ENCODE results near the gene PTPRS. TPM values are rescaled to one million over a fixed set of nuclear protein-coding genes. Genes with fewer than 3 reads are reported as not detected.

The PTPRS gene
- total RNA-seq, 1 donor from 2014 or later, result 1,064 TPM

GRCh38 chr19:5349041-5349440, 8.4 kb upstream of the PTPRS start:
- H3K27me3 Mint-ChIP-seq (ENCODE audit: unreplicated experiment), result peaks cover 4% of the 10 kb centered on the region
- H3K4me1 Mint-ChIP-seq (ENCODE audit: low read depth, unreplicated experiment), result peaks cover 8% of the 10 kb centered on the region
- no peak for DNase-seq
- TF ChIP-seq CTCF (IDR thresholded peaks at IDR 0.05; ENCODE audit: partially characterized antibody, unreplicated experiment), result no peak
- no peak overlapping the region for H3K4me3 Mint-ChIP-seq (ENCODE audit: unreplicated experiment)
- H3K9me3 Mint-ChIP-seq (ENCODE audit: unreplicated experiment), result peaks cover 7% of the 10 kb centered on the region
- no peak overlapping the region for H3K27ac Mint-ChIP-seq (ENCODE audit: unreplicated experiment)
- peaks cover 11% of the 10 kb centered on the region for H3K36me3 Mint-ChIP-seq (ENCODE audit: unreplicated experiment)

GRCh38 chr19:5345895-5346386, 5.3 kb upstream of the PTPRS start:
- Mint-ChIP-seq H3K4me3 (ENCODE audit: unreplicated experiment) (no peak overlapping the region), H3K27ac (ENCODE audit: unreplicated experiment) (no peak overlapping the region)

GRCh38 chr19:5343848-5344247, 3.2 kb upstream of the PTPRS start:
- no peak overlapping the region for H3K4me3 Mint-ChIP-seq (ENCODE audit: unreplicated experiment)
- peaks cover 13% of the 10 kb centered on the region for H3K9me3 Mint-ChIP-seq (ENCODE audit: unreplicated experiment)

More at GRCh38 chr19:5345895-5346386, 5.3 kb upstream of the PTPRS start:
- Mint-ChIP-seq H3K36me3 (ENCODE audit: unreplicated experiment) (peaks cover 11% of the 10 kb centered on the region), H3K9me3 (ENCODE audit: unreplicated experiment) (peaks cover 8% of the 10 kb centered on the region), H3K27me3 (ENCODE audit: unreplicated experiment) (peaks cover 9% of the 10 kb centered on the region), H3K4me1 (ENCODE audit: low read depth, unreplicated experiment) (no peaks in the 10 kb centered on the region)
- TF ChIP-seq CTCF (IDR thresholded peaks at IDR 0.05; ENCODE audit: partially characterized antibody, unreplicated experiment), result no peak
- DNase-seq, result no peak

GRCh38 chr19:5342573-5343201, 2.1 kb upstream of the PTPRS start:
- Mint-ChIP-seq H3K27me3 (ENCODE audit: unreplicated experiment) (peaks cover 20% of the 10 kb centered on the region), H3K4me3 (ENCODE audit: unreplicated experiment) (no peak overlapping the region), H3K36me3 (ENCODE audit: unreplicated experiment) (peaks cover 15% of the 10 kb centered on the region), H3K9me3 (ENCODE audit: unreplicated experiment) (peaks cover 19% of the 10 kb centered on the region), H3K27ac (ENCODE audit: unreplicated experiment) (no peak overlapping the region), H3K4me1 (ENCODE audit: low read depth, unreplicated experiment) (peaks cover 1% of the 10 kb centered on the region)
- TF ChIP-seq CTCF (IDR thresholded peaks at IDR 0.05; ENCODE audit: partially characterized antibody, unreplicated experiment), result no peak
- DNase-seq, result no peak

More at GRCh38 chr19:5343848-5344247, 3.2 kb upstream of the PTPRS start:
- no peak overlapping the region for H3K27ac Mint-ChIP-seq (ENCODE audit: unreplicated experiment)
- no peak for DNase-seq
- no peaks in the 10 kb centered on the region for H3K4me1 Mint-ChIP-seq (ENCODE audit: low read depth, unreplicated experiment)
- H3K36me3 Mint-ChIP-seq (ENCODE audit: unreplicated experiment), result peaks cover 15% of the 10 kb centered on the region
- no peak for TF ChIP-seq CTCF (IDR thresholded peaks at IDR 0.05; ENCODE audit: partially characterized antibody, unreplicated experiment)
- H3K27me3 Mint-ChIP-seq (ENCODE audit: unreplicated experiment), result peaks cover 14% of the 10 kb centered on the region

- H3K4me3 Mint-ChIP-seq (ENCODE audit: unreplicated experiment), result no peak overlapping the region
- no peak for DNase-seq
- H3K27ac Mint-ChIP-seq (ENCODE audit: unreplicated experiment), result no peak overlapping the region
These were observed 1.4 kb upstream of the PTPRS start for GRCh38 chr19:5341981-5342380.

More at GRCh38 chr19:5341981-5342380, 1.4 kb upstream of the PTPRS start:
- peaks cover 25% of the 10 kb centered on the region for H3K27me3 Mint-ChIP-seq (ENCODE audit: unreplicated experiment)
- peaks cover 8% of the 10 kb centered on the region for H3K4me1 Mint-ChIP-seq (ENCODE audit: low read depth, unreplicated experiment)
- no peak for TF ChIP-seq CTCF (IDR thresholded peaks at IDR 0.05; ENCODE audit: partially characterized antibody, unreplicated experiment)
- peaks cover 24% of the 10 kb centered on the region for H3K9me3 Mint-ChIP-seq (ENCODE audit: unreplicated experiment)
- peaks cover 11% of the 10 kb centered on the region for H3K36me3 Mint-ChIP-seq (ENCODE audit: unreplicated experiment)

Data from glutamatergic neuron (in vitro differentiated cells).